Karpas-422 (cell line): ENCODE results near the gene ASB2. TPM values are rescaled to one million over a fixed set of nuclear protein-coding genes. Genes with fewer than 3 reads are reported as not detected.

Experiments
- DNase-seq: peaks from one replicate; pipeline ENCODE4 v3.0.0-alpha.2; 2015
- H2AFZ ChIP-seq: fragments of 200-600 bp; sonication (generic); 2 replicates; pipeline ENCODE4 v1.6.1; 2014; ENCODE audit warnings: antibody characterized with exemption, low read length, mixed read lengths
- H3K27ac ChIP-seq: fragments of 200-600 bp; sonication (generic); 2 replicates; pipeline ENCODE4 v1.5.1; 2014; ENCODE audit warnings: mild to moderate bottlenecking, low read length, moderate library complexity
- H3K27me3 ChIP-seq: fragments of 200-600 bp; sonication (generic); 2 replicates; pipeline ENCODE4 v1.6.1; 2014; ENCODE audit warnings: low read length, mixed read lengths
- H3K36me3 ChIP-seq: fragments of 200-600 bp; sonication (generic); 2 replicates; pipeline ENCODE4 v1.6.1; 2014; ENCODE audit warnings: low read length, mixed read lengths; ENCODE audit not compliant: insufficient read depth
- H3K4me1 ChIP-seq: fragments of 200-600 bp; sonication (generic); 2 replicates; pipeline ENCODE4 v1.6.1; 2014; ENCODE audit warnings: mild to moderate bottlenecking, low read length, mixed read lengths
- H3K4me2 ChIP-seq: fragments of 200-600 bp; sonication (generic); 2 replicates; pipeline ENCODE4 v1.6.1; 2014; ENCODE audit warnings: low read length, low read depth, mild to moderate bottlenecking; ENCODE audit not compliant: poor library complexity, severe bottlenecking
- H3K4me3 ChIP-seq: fragments of 200-600 bp; sonication (generic); 2 replicates; pipeline ENCODE4 v1.5.1; 2014; ENCODE audit warnings: mild to moderate bottlenecking, antibody characterized with exemption, low read length, mixed read lengths
- H3K79me2 ChIP-seq: fragments of 200-600 bp; sonication (generic); 2 replicates; pipeline ENCODE4 v1.6.1; 2014; ENCODE audit warnings: mild to moderate bottlenecking, low read length, mixed read lengths
- H3K9ac ChIP-seq: fragments of 200-600 bp; sonication (generic); 2 replicates; pipeline ENCODE4 v1.6.0; 2014; ENCODE audit warnings: low read length
- H3K9me2 ChIP-seq: fragments of 200-600 bp; sonication (generic), shearing (Covaris generic); replicated peaks from 2 replicates; pipeline ENCODE4 v1.6.0; 2014; ENCODE audit warnings: mild to moderate bottlenecking, low read length, moderate library complexity; ENCODE audit not compliant: insufficient read depth
- H3K9me3 ChIP-seq: fragments of 300-700, 200-600 bp; sonication (generic); 2 replicates; pipeline ENCODE4 v1.6.1; 2014; ENCODE audit warnings: low read length, mixed read lengths
- H4K20me1 ChIP-seq: fragments of 200-600 bp; sonication (generic); 2 replicates; pipeline ENCODE4 v1.6.1; 2014; ENCODE audit warnings: mild to moderate bottlenecking, antibody characterized with exemption, low read length, low read depth; ENCODE audit not compliant: insufficient read depth
- total RNA-seq: library from RNA; depleted of rRNA; stranded (reverse); fragments of >200 nt; shearing (Covaris generic); gene quantifications from 2 replicates; pipeline ENCODE4 v1.2.3, GENCODE V29; 2014; ENCODE audit warnings: low replicate concordance

ASB2 gene
- total RNA-seq, 1 experiment from 2014 or later = 2.3 TPM

- H3K9me3 ChIP-seq = no peaks in the 10 kb centered on the region
- no peaks in the 10 kb centered on the region for H4K20me1 ChIP-seq
- no peak overlapping the region for H3K4me2 ChIP-seq
- H2AFZ ChIP-seq = no peak overlapping the region
- H3K4me1 ChIP-seq = no peaks in the 10 kb centered on the region
- no peak overlapping the region for H3K9ac ChIP-seq
- peak; percentile 74 for DNase-seq
- H3K36me3 ChIP-seq = no peaks in the 10 kb centered on the region
- H3K79me2 ChIP-seq = no peaks in the 10 kb centered on the region
- no peaks in the 10 kb centered on the region for H3K9me2 ChIP-seq
- H3K4me3 ChIP-seq = no peak overlapping the region
- H3K27ac ChIP-seq = no peak overlapping the region
- no peaks in the 10 kb centered on the region for H3K27me3 ChIP-seq
Observed at GRCh38 chr14:93903342-93904184, 72.8 kb downstream of the ASB2 start.

- no peak overlapping the region for H2AFZ ChIP-seq
- H3K4me3 ChIP-seq = no peak overlapping the region
- no peaks in the 10 kb centered on the region for H3K27me3 ChIP-seq
- H3K9me2 ChIP-seq = no peaks in the 10 kb centered on the region
- no peak overlapping the region for H3K4me2 ChIP-seq
- H3K4me1 ChIP-seq = no peaks in the 10 kb centered on the region
- no peak overlapping the region for H3K27ac ChIP-seq
- H3K79me2 ChIP-seq = no peaks in the 10 kb centered on the region
- H3K36me3 ChIP-seq = no peaks in the 10 kb centered on the region
- no peaks in the 10 kb centered on the region for H4K20me1 ChIP-seq
- H3K9me3 ChIP-seq = no peaks in the 10 kb centered on the region
- H3K9ac ChIP-seq = no peak overlapping the region
- no peak for DNase-seq
Observed at GRCh38 chr14:93902619-93903307, 73.6 kb downstream of the ASB2 start.

DNA sequence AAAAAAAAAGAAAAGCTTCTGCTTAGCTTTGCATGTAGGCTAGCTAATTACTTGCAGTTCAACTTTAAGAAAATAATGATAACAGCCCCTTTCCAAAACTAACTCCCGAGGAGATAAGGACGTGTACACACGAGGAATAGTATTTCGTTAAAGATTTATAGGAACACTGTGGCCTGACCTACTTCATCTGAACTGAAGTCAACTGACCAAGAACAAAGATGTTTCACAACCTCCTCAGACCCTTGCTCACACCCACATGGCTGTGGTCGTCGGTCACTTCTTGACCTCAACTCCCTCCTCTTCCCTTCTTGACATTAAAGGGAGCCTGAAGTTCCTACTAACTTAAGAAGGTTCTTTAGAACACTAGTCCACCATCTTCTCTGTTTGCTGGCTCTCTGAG, 74.6 kb downstream of the ASB2 start:
- no peaks in the 10 kb centered on the region for H3K9me3 ChIP-seq
- no peaks in the 10 kb centered on the region for H3K4me1 ChIP-seq
- H3K4me3 ChIP-seq = no peak overlapping the region
- H4K20me1 ChIP-seq = no peaks in the 10 kb centered on the region
- H3K9ac ChIP-seq = no peak overlapping the region
- H3K9me2 ChIP-seq = no peaks in the 10 kb centered on the region
- H3K36me3 ChIP-seq = no peaks in the 10 kb centered on the region
- no peak overlapping the region for H2AFZ ChIP-seq
- H3K79me2 ChIP-seq = no peaks in the 10 kb centered on the region
- H3K4me2 ChIP-seq = no peak overlapping the region
- no peaks in the 10 kb centered on the region for H3K27me3 ChIP-seq
- no peak for DNase-seq
- H3K27ac ChIP-seq = no peak overlapping the region

- H3K27me3 ChIP-seq = no peaks in the 10 kb centered on the region
- no peaks in the 10 kb centered on the region for H3K9me2 ChIP-seq
- H3K27ac ChIP-seq = no peak overlapping the region
- no peak overlapping the region for H2AFZ ChIP-seq
- H3K9me3 ChIP-seq = no peaks in the 10 kb centered on the region
- H4K20me1 ChIP-seq = no peaks in the 10 kb centered on the region
- no peak overlapping the region for H3K4me2 ChIP-seq
- no peak overlapping the region for H3K9ac ChIP-seq
- no peaks in the 10 kb centered on the region for H3K4me1 ChIP-seq
- DNase-seq = no peak
- H3K4me3 ChIP-seq = no peak overlapping the region
- H3K36me3 ChIP-seq = no peaks in the 10 kb centered on the region
- no peaks in the 10 kb centered on the region for H3K79me2 ChIP-seq
Observed at GRCh38 chr14:93898731-93899130, 77.6 kb downstream of the ASB2 start.

- Histone ChIP-seq H3K27ac (no peak overlapping the region), H3K9ac (no peak overlapping the region), H3K36me3 (no peaks in the 10 kb centered on the region), H3K27me3 (no peaks in the 10 kb centered on the region), H3K4me1 (no peaks in the 10 kb centered on the region), H3K79me2 (no peaks in the 10 kb centered on the region), H3K9me3 (no peaks in the 10 kb centered on the region), H4K20me1 (no peaks in the 10 kb centered on the region), H3K4me3 (no peak overlapping the region), H3K4me2 (no peak overlapping the region), H3K9me2 (no peaks in the 10 kb centered on the region), H2AFZ (no peak overlapping the region)
- DNase-seq = no peak
Observed at GRCh38 chr14:93898081-93898611, 78.2 kb downstream of the ASB2 start.

DNA sequence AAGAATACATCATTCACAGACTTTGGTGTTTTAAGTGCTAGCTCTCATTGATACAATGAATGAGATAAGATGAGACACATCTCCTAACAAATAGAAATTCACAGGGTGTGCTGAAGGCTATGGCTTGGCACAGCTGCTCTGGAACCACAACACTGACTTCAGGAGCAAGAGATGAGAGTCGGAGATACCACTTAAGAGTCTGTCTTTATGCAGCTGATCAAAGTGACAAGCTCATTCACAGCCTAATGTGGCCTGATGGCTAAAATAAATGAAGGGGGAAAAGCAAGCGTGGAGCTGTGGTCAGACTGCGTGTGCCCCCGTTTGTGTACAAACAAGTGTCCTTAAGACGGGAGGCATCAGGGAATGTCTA, 78.9 kb downstream of the ASB2 start:
- Histone ChIP-seq H3K27me3 (no peaks in the 10 kb centered on the region), H3K79me2 (no peaks in the 10 kb centered on the region), H3K9me3 (no peaks in the 10 kb centered on the region), H3K36me3 (no peaks in the 10 kb centered on the region), H3K9me2 (no peaks in the 10 kb centered on the region), H3K27ac (no peak overlapping the region), H3K4me2 (no peak overlapping the region), H3K9ac (no peak overlapping the region), H3K4me1 (no peaks in the 10 kb centered on the region; the same call in 1 of the 2 replicates), H2AFZ (no peak overlapping the region), H4K20me1 (no peaks in the 10 kb centered on the region), H3K4me3 (no peak overlapping the region)
- DNase-seq = no peak

GRCh38 chr14:93895023-93895604, 81.3 kb downstream of the ASB2 start:
- no peak overlapping the region for H3K27ac ChIP-seq

More at GRCh38 chr14:93895023-93895604, 81.3 kb downstream of the ASB2 start:
- Histone ChIP-seq H4K20me1 (no peaks in the 10 kb centered on the region; the same call in 1 of the 2 replicates), H3K4me3 (no peak overlapping the region), H3K9ac (no peak overlapping the region), H2AFZ (no peak overlapping the region), H3K9me2 (no peaks in the 10 kb centered on the region), H3K9me3 (no peaks in the 10 kb centered on the region), H3K4me1 (no peaks in the 10 kb centered on the region; the same call in 1 of the 2 replicates), H3K27me3 (no peaks in the 10 kb centered on the region; the same call in 1 of the 2 replicates), H3K36me3 (no peaks in the 10 kb centered on the region), H3K79me2 (no peaks in the 10 kb centered on the region), H3K4me2 (no peak overlapping the region)
- DNase-seq = no peak
